GM18951 (cell line): ENCODE results near the gene YDJC.
"Not testable (repeated sequence)": the region's sequence is repeated elsewhere in the genome, so short reads cannot be mapped to it uniquely, and the experiment has no call there.

Source experiments
- POLR2A ChIP-seq: IDR thresholded peaks from 4 replicates; pipeline ENCODE4 v1.6.1; 2011; ENCODE audit warnings: mild to moderate bottlenecking; ENCODE audit not compliant: insufficient read length, insufficient read depth; ENCODE audit errors: extremely low read depth
- in situ Hi-C: fragments of 300-500 bp; cut with MboI; formaldehyde crosslinking; loops from one replicate; pipeline ENCODE4 v1.12.0; 2022; ENCODE audit warnings: low sequenced_read_pairs, mixed read lengths, inconsistent platforms; ENCODE audit not compliant: unreplicated experiment

Gene YDJC

DNA sequence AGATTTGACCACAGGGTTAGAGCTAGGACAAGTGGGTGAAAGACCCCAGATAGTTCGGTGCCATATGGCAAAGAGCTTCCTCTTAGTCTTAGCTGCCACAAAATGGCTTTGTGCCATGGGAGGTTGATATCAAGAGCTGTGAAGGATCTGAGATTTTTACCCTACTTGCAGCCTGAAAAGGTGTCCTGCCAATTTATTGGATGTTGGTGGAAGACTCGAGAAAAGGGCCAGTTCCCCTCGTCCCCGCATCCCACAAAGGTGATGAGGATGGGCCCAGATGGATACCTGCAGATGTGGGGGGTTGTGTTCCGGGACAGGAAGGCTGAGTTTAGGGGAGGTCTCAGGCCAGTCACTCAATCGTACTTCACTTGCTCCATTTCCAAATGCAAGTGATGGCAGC lies 27.2 kb downstream of the YDJC start:
- TF ChIP-seq POLR2A = no peak
- in situ Hi-C loops = no loop called here

DNA sequence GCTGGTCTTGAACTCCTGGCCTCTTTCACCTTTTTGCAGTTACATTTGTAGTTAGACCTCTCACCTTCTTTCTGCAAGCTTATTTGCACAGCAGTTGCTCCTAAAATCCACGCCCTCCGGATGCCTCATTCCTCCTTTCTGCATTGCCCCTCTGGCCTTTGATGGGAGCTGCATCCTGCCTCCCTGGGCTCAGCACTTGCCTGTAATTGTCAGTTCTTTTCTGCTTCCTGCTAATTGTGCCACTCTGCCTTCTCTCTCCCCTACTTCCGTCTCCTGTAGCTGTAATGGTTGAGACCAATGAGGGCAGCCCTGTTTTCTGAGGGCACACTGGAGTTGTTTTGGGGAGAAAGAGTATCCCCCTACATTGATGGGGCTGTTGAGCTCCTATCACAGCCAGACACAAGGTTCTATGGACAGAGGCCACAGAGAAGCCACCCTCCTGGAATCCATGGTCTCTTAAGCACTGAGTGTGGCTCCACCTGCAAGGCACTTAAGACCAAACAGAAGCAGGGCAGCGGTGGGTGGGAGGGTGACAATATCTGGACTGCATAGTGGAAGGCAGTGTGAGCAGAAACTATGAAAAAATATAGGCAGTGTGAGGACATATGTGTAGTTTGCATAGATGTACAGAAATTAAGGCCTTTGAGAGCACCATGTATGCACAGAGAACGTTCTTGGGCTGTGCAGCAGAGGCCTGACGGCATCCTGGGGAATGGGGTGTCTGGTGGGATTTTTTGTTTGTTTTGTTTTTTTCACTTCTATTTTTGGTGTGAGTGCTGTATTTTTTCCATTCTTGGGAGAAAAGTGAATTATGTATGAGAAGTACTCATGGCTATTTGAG lies 30.5 kb downstream of the YDJC start:
- in situ Hi-C loops = no loop called here
- no peak for TF ChIP-seq POLR2A

DNA sequence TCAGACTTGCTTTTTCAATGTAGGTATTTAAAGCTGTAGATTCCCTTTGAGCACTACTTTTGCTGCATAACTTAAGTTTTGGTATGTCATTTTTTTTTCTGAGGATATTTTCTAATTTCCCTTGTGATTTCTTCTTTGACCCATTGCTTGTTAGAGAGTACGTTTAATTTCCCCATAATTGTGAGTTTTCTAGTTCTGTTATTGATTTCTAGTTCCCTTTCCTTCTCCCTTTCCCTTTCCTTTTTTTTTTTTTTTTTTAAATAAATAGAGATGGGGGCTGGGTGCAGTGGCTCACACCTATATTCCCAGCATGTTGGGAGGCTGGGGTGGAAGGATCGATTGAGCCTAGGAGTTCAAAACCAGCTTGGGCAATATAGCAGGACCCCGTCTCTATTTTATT lies 31.5 kb downstream of the YDJC start:
- no peak for TF ChIP-seq POLR2A
- in situ Hi-C loops = no loop called here

DNA sequence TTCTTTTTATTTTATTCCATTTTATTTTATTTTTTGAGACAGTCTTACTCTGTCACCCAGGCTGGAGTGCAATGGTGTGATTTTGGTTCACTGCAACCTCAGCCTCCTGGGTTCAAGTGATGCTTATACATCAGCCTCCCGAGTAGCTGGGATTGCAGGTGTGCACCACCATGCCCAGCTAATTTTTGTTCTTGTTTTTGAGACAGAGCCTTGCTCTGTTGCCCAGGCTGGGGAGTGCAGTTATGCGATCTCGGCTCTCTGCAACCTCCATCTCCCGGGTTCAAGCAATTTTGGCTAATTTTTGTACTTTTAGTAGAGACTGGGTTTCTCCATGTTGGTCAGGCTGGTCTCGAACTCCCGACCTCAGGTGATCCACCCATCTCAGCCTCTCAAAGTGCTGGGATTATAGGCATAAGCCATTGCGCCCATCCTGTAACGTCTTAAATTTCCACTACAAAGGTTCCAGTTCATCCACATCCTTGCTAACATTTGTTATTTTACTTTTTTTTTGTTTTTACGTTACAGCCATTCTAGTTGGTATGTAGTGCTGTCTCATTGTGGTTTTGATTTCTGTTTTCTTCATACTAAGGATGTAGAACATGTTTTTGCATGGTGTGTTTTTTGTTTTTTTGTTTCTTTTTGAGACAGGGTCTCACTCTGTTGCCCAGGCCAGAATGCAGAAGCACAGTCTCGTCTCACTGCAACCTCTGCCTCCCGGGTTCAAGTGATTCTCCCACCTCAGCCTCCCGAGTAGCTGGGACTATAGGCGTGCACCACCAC lies 33.3 kb downstream of the YDJC start:
- in situ Hi-C loops = not testable (repeated sequence)

DNA sequence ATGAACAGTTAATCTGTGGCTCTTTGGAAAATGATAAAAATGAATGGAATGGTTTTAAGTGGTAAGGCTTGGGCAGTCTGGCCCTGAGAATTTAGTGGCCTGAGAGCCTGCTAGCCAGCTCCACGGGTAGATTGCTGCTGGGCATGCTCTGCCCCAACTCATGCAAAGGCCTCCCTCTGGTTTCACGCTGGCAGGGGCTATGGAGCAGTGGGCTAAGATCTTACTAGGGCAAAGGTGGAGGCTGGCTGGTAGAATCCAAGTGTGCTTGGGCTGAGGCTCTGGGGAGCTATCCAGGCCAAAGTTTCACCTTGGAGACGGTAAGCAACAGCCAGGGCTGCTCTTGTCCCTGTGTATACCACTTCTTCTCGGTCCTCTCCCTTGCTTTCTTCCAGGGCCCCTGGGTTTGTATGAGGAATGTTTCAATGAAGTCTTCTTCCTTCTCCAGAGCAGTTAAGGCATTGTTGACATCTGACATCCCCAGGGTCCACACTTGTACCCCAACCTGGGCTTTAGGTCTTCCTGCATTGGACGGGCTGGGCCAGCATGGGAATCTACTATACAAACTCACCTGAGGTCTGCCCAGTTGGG lies 34.9 kb downstream of the YDJC start:
- TF ChIP-seq POLR2A = no peak
- in situ Hi-C loops = no loop called here

DNA sequence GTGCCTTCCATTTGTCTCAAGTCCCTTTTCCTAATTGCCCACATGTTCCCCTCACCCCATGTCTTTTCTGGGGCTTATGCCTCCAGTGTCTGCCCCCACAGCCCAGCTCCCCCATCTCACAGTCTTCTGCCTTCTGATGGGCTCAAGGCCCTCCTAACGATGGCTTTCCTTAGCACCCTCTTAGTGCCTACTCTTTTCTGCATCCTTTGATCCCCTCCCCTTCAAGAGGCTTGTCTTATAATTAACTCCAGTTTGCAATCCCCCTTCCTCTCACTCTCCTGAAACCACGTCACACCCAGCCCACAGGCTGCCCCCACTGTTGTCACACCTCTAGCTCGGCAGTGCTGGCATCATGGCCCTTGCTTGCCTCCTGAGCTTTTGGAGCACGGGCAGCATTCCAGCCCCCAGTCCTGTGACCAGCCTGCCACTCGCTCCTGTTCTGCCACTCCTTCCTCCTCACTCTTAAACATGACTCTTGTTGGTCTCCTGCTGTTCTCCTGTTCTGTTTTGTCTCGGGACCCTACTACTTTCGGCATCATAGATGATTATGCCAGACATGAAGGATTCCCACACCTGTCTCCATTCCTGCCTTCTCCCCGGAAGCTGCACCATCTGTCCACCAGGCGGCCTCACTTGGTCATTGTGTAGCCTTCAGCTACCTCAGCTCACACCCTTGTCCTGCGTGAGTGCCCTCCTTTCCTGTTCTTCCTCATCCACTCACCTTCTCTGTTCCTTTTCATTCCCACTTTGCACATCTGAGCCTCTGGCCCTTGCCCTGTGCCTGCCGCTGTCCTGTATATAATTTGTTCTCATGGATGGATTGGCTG lies 36.2 kb downstream of the YDJC start:
- in situ Hi-C loops = no loop called here

DNA sequence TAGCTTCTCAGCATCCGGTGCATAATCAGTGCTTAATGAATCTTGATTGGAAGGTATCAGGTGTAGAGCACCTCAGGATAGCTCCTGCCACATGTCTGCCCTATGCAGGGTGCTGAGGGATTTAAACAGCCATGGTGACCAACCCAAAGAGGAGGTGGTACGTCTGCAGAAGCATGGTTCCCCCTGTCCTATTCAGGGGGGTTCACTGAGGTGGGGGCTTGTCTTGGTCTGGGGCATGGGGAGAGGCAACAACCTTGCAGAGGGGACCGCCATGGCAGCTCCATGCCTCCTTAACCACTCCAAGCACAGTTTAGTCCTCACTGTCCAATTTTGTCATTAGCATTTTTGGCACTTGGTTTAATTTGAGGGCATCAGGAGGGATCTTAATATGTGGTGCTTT lies 37.4 kb downstream of the YDJC start:
- in situ Hi-C loops = no loop called here
- no peak for TF ChIP-seq POLR2A

More for the DNA sequence above, 36.2 kb downstream of the YDJC start:
- no peak for TF ChIP-seq POLR2A

DNA sequence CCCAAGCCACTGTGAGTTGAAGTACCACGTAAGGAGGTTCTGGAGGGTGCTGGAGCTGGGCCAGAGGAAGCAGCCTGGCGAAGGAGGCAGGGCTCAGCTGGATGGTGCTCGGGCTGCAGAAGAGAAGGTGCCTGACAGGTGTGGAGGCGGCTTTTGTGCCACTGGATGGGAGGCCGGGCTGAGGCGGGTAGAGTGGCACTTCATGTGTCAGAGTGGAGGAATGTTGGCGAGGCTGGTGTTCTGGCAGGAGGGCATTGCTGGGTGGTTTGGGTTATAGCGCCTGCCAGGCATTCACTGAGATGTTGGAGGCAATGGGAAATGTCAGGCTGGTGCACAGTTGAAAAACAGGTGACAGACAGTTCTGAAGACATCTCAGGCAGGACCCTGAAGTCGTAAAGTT lies 38.1 kb downstream of the YDJC start:
- no peak for TF ChIP-seq POLR2A
- in situ Hi-C loops = no loop called here

DNA sequence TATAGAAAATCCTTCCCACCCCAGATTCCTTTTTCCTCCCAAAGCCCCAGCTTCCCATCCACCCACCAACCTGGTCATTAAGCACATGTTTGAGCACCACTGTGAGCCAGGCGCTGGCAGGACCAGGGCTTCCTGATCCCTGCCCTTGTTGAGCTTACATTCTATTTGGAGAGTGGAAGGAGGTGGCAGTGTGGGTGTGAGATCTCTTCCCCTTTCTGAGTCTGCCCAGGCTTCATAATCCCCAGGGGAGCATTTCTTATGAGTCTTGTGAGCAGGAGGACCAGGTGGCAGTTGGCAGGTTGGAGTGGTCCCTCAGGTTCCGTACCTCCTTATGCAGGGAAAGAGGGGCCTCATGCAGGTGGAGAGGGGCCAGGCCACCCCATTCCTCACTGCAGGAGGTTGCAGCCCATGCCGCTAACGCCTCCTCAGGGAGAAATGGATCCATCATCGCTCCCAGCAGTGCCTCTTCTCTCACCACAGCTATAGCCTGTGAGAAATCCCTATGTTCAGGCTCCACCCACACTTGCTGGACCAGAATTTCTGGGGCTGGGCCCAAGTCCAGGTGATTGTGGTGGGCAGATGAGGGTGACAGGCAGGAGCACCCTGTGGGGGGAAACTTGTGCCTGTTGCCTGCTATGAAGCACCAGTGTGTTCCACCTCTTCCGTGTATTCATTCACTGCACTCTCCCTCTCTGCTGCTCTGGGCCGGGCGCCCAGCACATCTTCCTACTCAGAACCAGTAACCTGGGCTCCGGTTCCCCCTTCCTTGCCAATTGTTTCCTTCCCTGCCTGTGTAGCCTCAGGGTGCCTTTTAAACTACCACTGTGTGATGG lies 38.8 kb downstream of the YDJC start:
- in situ Hi-C loops = no loop called here
- TF ChIP-seq POLR2A = no peak

DNA sequence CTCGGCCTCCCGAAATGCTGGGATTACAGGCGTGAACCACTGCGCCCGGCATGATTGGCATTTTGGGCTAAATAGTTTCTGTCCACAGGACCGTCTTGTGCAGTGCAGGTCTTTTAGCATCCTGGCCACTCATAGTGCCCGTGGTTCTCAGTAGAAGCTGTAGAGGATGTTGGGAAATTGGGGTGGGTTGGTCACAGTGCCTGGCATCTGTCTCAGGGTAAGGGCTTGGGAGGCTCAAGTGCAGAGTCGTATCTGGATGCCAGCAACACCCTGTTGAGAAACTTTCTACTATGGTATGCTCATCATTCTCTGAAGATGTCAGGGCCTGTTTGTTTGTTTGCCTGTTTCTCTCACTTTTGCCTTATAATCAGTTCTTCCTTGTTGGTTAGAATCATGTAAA lies 40.4 kb downstream of the YDJC start:
- TF ChIP-seq POLR2A = no peak
- in situ Hi-C loops = no loop called here

DNA sequence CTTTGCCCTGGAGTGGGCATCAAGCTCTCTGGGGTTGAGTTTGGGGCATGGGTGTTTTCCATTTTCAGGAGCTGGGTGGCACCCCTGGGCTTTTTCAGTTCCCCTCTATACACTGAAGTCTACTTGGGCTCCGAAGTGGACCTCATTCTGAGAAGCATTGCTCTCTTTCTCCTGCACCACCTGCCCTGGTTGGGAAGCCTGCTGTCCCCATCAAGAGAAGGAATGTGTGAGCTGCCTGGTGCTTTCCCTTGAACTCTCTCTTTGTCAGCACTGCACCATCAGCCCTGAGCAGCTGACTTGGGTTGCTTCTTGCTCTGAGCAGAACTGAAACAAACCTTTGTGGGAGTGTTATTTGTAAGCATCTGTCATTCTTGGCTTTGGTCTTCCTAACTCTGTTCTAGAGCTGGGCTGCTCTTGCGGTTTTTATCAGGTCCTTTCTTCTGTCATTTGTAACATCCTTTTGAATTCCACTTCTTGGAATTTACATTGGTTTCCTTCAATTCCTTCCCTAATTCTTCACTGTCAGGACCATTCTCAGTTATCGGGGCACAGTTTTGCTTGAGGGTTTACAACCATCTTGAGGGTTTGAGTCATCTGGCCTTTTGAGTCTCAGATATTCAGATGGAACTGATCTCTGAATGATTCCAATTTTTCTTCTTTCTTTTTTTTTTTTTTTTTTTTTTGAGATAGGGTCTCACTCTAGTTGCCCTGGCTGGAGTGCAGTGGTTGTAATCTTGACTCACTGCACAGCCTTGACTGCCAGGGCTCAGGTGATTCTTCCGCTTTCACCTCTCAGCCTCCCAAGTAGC lies 41.8 kb downstream of the YDJC start:
- in situ Hi-C loops = no loop called here
- TF ChIP-seq POLR2A = no peak
